ENCODE data around the gene PLCL1.

The PLCL1 gene

GRCh38 chr2:198059800-198060199 lies 255.4 kb downstream of the PLCL1 start:
- no peak overlapping the region for H3K4me3 ChIP-seq (replicated peaks in 1 of 2; ENCODE audit: low read depth in 2 of 2, low read length in 2 of 2)
- no peak for TF ChIP-seq CTCF (IDR thresholded peaks at IDR 0.05; ENCODE audit: low read depth, low read length)
- no peak for DNase-seq (ENCODE audit: low read depth in 2 of 2)

- no peak overlapping the region for H3K4me3 ChIP-seq (replicated peaks in 1 of 2; ENCODE audit: low read depth in 2 of 2, low read length in 2 of 2)
- TF ChIP-seq CTCF (IDR thresholded peaks at IDR 0.05; ENCODE audit: low read depth, low read length): no peak
- no peak for DNase-seq (ENCODE audit: low read depth in 2 of 2)
Measured at GRCh38 chr2:198060277-198060676, 255.9 kb downstream of the PLCL1 start.

- no peak overlapping the region for H3K4me3 ChIP-seq (replicated peaks in 1 of 2; ENCODE audit: low read depth in 2 of 2, low read length in 2 of 2)
- TF ChIP-seq CTCF (IDR thresholded peaks at IDR 0.05; ENCODE audit: low read depth, low read length): no peak
- no peak for DNase-seq (ENCODE audit: low read depth in 2 of 2)
Measured at GRCh38 chr2:198062826-198063225, 258.4 kb downstream of the PLCL1 start.

GRCh38 chr2:198063242-198063641 lies 258.8 kb downstream of the PLCL1 start:
- no peak overlapping the region for H3K4me3 ChIP-seq (replicated peaks in 1 of 2; ENCODE audit: low read depth in 2 of 2, low read length in 2 of 2)
- no peak for TF ChIP-seq CTCF (IDR thresholded peaks at IDR 0.05; ENCODE audit: low read depth, low read length)
- no peak for DNase-seq (ENCODE audit: low read depth in 2 of 2)

- DNase-seq (ENCODE audit: low read depth in 2 of 2): no peak
- TF ChIP-seq CTCF (IDR thresholded peaks at IDR 0.05; ENCODE audit: low read depth, low read length): no peak
- H3K4me3 ChIP-seq (replicated peaks in 1 of 2; ENCODE audit: low read depth in 2 of 2, low read length in 2 of 2): no peak overlapping the region
Measured at GRCh38 chr2:198065322-198065721, 260.9 kb downstream of the PLCL1 start.

GRCh38 chr2:198066597-198066996 lies 262.2 kb downstream of the PLCL1 start:
- H3K4me3 ChIP-seq (replicated peaks in 1 of 2; ENCODE audit: low read depth in 2 of 2, low read length in 2 of 2): no peak overlapping the region
- TF ChIP-seq CTCF (IDR thresholded peaks at IDR 0.05; ENCODE audit: low read depth, low read length): no peak
- DNase-seq (ENCODE audit: low read depth in 2 of 2): no peak

GRCh38 chr2:198072655-198073054 lies 268.3 kb downstream of the PLCL1 start:
- no peak for TF ChIP-seq CTCF (IDR thresholded peaks at IDR 0.05; ENCODE audit: low read depth, low read length)
- H3K4me3 ChIP-seq (replicated peaks in 1 of 2; ENCODE audit: low read depth in 2 of 2, low read length in 2 of 2): no peak overlapping the region
- no peak for DNase-seq (ENCODE audit: low read depth in 2 of 2)
